Measurements from ENCODE around the gene AQP9. TPM values are rescaled to one million over a fixed set of nuclear protein-coding genes. Genes with fewer than 3 reads are reported as not detected.

The AQP9 gene
- total and polyA plus RNA-seq, 2 of the 8 experiments (the other 6 are each of a cell fraction or from before 2014, with no cell fraction given), result not detected

Small RNA genes within 50 kb of the gene (small RNA-seq; reads per million reads assigned to genes)
- gene MTCO3P23 (ENCODE audit: insufficient read depth), result not detected

Other genes starting within 250 kb of the AQP9 start
- gene ALDH1A2, start 72.7 kb upstream of the AQP9 start, total RNA-seq (2021; fragmentation: NEBNext Ultra II Directional; extraction: Animal tissue kit (Norgen Biotek cat#: 25700)), result 0.24 and 0.31 TPM in 2 replicates
- gene ALDH1A2, start 72.7 kb upstream of the AQP9 start, polyA plus RNA-seq (2011; rRNA removed), result 0.06 and 0.13 TPM in 2 replicates